ENCODE results near the gene CDK5RAP1.

CDK5RAP1 gene

GRCh38 chr20:33338467-33339258, 62.7 kb downstream of the CDK5RAP1 start:
- no peaks in the 10 kb centered on the region; the same call in 1 of the 2 replicates for H3K27me3 ChIP-seq (ENCODE audit: insufficient read depth, low read length)
- H3K4me1 ChIP-seq (ENCODE audit: insufficient read depth, low read length, severe bottlenecking) = no peaks in the 10 kb centered on the region
- no peaks in the 10 kb centered on the region for H3K36me3 ChIP-seq (ENCODE audit: insufficient read depth, low read length)
- no peaks in the 10 kb centered on the region for H3F3A ChIP-seq (ENCODE audit: insufficient read depth, low read length)
- H2AFZ ChIP-seq (ENCODE audit: low read length) = no peak overlapping the region
- no peak overlapping the region for H3K4me2 ChIP-seq (ENCODE audit: low read length)
- H3K9ac ChIP-seq (ENCODE audit: low read length) = no peak overlapping the region
- no peak overlapping the region for H3K4me3 ChIP-seq (ENCODE audit: low read depth, low read length, poor library complexity, severe bottlenecking)
- TF ChIP-seq CTCF (IDR thresholded peaks at IDR 0.05; ENCODE audit: low read length) (no peak), EZH2 (IDR thresholded peaks at IDR 0.05; ENCODE audit: borderline replicate concordance, low read length) (no peak)
- H3K79me2 ChIP-seq (ENCODE audit: insufficient read depth, low read length) = no peaks in the 10 kb centered on the region
- H4K20me1 ChIP-seq (ENCODE audit: insufficient read depth, low read length) = no peaks in the 10 kb centered on the region
- H3K9me2 ChIP-seq (ENCODE audit: low read depth, low read length) = no peaks in the 10 kb centered on the region
- no peaks in the 10 kb centered on the region for H3K9me3 ChIP-seq (ENCODE audit: low read length)
- H3K27ac ChIP-seq (ENCODE audit: low read depth, low read length, poor library complexity, severe bottlenecking) = no peak overlapping the region

GRCh38 chr20:33337531-33338165, 63.7 kb downstream of the CDK5RAP1 start:
- Histone ChIP-seq H3K79me2 (ENCODE audit: insufficient read depth, low read length) (no peaks in the 10 kb centered on the region), H3K4me2 (ENCODE audit: low read length) (no peak overlapping the region), H3K4me3 (ENCODE audit: low read depth, low read length, poor library complexity, severe bottlenecking) (no peak overlapping the region), H3K4me1 (ENCODE audit: insufficient read depth, low read length, severe bottlenecking) (no peaks in the 10 kb centered on the region), H3F3A (ENCODE audit: insufficient read depth, low read length) (no peaks in the 10 kb centered on the region), H4K20me1 (ENCODE audit: insufficient read depth, low read length) (no peaks in the 10 kb centered on the region), H3K36me3 (ENCODE audit: insufficient read depth, low read length) (no peaks in the 10 kb centered on the region), H2AFZ (ENCODE audit: low read length) (no peak overlapping the region), H3K9ac (ENCODE audit: low read length) (no peak overlapping the region; the same call in 1 of the 2 replicates), H3K9me3 (ENCODE audit: low read length) (no peaks in the 10 kb centered on the region), H3K27me3 (ENCODE audit: insufficient read depth, low read length) (no peaks in the 10 kb centered on the region; the same call in 1 of the 2 replicates), H3K9me2 (ENCODE audit: low read depth, low read length) (no peaks in the 10 kb centered on the region), H3K27ac (ENCODE audit: low read depth, low read length, poor library complexity, severe bottlenecking) (no peak overlapping the region)
- TF ChIP-seq EZH2 (IDR thresholded peaks at IDR 0.05; ENCODE audit: borderline replicate concordance, low read length) = no peak
- TF ChIP-seq CTCF (IDR thresholded peaks at IDR 0.05; ENCODE audit: low read length) = no peak

DNA sequence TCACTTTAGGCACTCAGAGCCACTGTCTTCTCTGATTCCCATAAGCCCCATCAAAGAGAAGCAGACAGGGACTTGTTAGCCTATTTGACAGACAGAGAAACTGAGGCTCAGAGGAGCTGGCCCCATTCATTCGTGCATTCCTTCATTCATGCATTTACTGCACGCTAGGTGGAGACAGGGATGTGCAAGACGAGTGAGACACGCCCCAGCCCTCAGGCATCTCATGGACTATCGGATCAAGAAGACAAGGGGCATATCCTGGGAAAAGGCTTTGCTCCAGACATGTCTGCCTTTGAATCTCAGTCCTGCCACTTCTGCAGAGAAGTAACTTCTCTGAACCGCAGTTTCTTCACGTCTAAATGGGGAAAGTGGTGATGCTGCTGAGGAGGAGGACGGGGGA, 64.2 kb downstream of the CDK5RAP1 start:
- H2AFZ ChIP-seq (ENCODE audit: low read length) = no peak overlapping the region
- H3K4me1 ChIP-seq (ENCODE audit: insufficient read depth, low read length, severe bottlenecking) = no peaks in the 10 kb centered on the region
- H3K4me2 ChIP-seq (ENCODE audit: low read length) = no peak overlapping the region
- no peaks in the 10 kb centered on the region for H3K79me2 ChIP-seq (ENCODE audit: insufficient read depth, low read length)
- no peaks in the 10 kb centered on the region for H3K9me2 ChIP-seq (ENCODE audit: low read depth, low read length)
- no peaks in the 10 kb centered on the region for H3K9me3 ChIP-seq (ENCODE audit: low read length)
- no peak overlapping the region for H3K9ac ChIP-seq (ENCODE audit: low read length)
- no peak overlapping the region for H3K27ac ChIP-seq (ENCODE audit: low read depth, low read length, poor library complexity, severe bottlenecking)
- no peak overlapping the region for H3K4me3 ChIP-seq (ENCODE audit: low read depth, low read length, poor library complexity, severe bottlenecking)
- H3K27me3 ChIP-seq (ENCODE audit: insufficient read depth, low read length) = no peaks in the 10 kb centered on the region; the same call in 1 of the 2 replicates
- no peaks in the 10 kb centered on the region for H3K36me3 ChIP-seq (ENCODE audit: insufficient read depth, low read length)
- no peaks in the 10 kb centered on the region for H4K20me1 ChIP-seq (ENCODE audit: insufficient read depth, low read length)
- TF ChIP-seq EZH2 (IDR thresholded peaks at IDR 0.05; ENCODE audit: borderline replicate concordance, low read length) = no peak
- TF ChIP-seq CTCF (IDR thresholded peaks at IDR 0.05; ENCODE audit: low read length) = no peak
- no peaks in the 10 kb centered on the region for H3F3A ChIP-seq (ENCODE audit: insufficient read depth, low read length)
